A549 (cell line): Measurements from ENCODE around the gene TCHHL1.
A peak's percentile ranks its signal among the peaks of the same experiment; 100 is the strongest.

ENCODE experiments used
- CTCF ChIP-seq: fragments of >200 bp; sonication (Bioruptor Twin); formaldehyde crosslinking; IDR thresholded peaks from 3 replicates; pipeline ENCODE4 v1.5.1; 2016
- JUN ChIP-seq, 2 experiments: fragments of >200 bp; sonication (Bioruptor Twin); formaldehyde crosslinking; IDR thresholded peaks; 2 replicates in 1 of 2; 3 replicates in 1 of 2; pipeline ENCODE4 v1.6.1; 2016 to 2017
- RAD21 ChIP-seq, 2 experiments: fragments of >200 bp in 1 of 2; sonication (Bioruptor Twin) in 1 of 2; formaldehyde crosslinking in 1 of 2; IDR thresholded peaks in 1 of 2; conservative IDR thresholded peaks in 1 of 2; 2 replicates in 1 of 2; 3 replicates in 1 of 2; pipeline ENCODE4 v1.6.1; 2012 to 2018; ENCODE audit warnings: inconsistent platforms in 1 of 2
- USF2 ChIP-seq: fragments of 450-650 bp; IDR thresholded peaks from 2 replicates; pipeline ENCODE4 v1.6.1; 2014; ENCODE audit warnings: antibody characterized with exemption

GRCh38 chr1:152034654-152035538 is 54.0 kb downstream of the TCHHL1 start:
- peak; percentile 73 for TF ChIP-seq CTCF
- no peak for TF ChIP-seq JUN (IDR thresholded peaks at IDR 0.05)
- peak; percentile 44 to 54 for TF ChIP-seq RAD21 (conservative IDR thresholded peaks at IDR 0.05 in 1 of 2, IDR thresholded peaks at IDR 0.05 in 1 of 2)
- TF ChIP-seq USF2: no peak
